ENCODE results near the gene TAF4B. TPM values are rescaled to one million over a fixed set of nuclear protein-coding genes. Genes with fewer than 3 reads are reported as not detected.
"Not testable (repeated sequence)": the region's sequence is repeated elsewhere in the genome, so short reads cannot be mapped to it uniquely, and the experiment has no call there.

The TAF4B gene
- total RNA-seq, 1 donor from 2014 or later: 3.3 TPM

DNA sequence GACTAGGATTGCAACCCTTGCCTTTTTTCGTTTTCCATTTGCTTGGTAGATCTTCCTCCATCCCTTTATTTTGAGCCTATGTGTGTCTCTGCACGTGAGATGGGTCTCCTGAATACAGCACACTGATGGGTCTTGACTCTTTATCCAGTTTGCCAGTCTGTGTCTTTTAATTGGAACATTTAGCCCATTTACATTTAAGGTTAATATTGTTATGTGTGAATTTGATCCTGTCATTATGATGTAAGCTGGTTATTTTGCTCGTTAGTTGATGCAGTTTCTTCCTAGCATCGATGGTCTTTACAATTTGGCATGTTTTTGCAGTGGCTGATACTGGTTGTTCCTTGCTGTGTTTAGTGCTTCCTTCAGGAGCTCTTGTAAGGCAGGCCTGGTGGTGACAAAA lies 16.1 kb downstream of the TAF4B start:
- not testable (repeated sequence) for H3K9me3 Mint-ChIP-seq (ENCODE audit: unreplicated experiment); DNase-seq (ENCODE audit: low spot score); H3K4me1 Mint-ChIP-seq (ENCODE audit: unreplicated experiment); H3K27ac Mint-ChIP-seq (ENCODE audit: unreplicated experiment); H3K4me3 Mint-ChIP-seq (ENCODE audit: unreplicated experiment); H3K27me3 Mint-ChIP-seq (ENCODE audit: unreplicated experiment)
- H3K36me3 Mint-ChIP-seq (ENCODE audit: low read depth, unreplicated experiment): peaks cover 15% of the 10 kb centered on the region

- not testable (repeated sequence) for DNase-seq (ENCODE audit: low spot score); H3K9me3 Mint-ChIP-seq (ENCODE audit: unreplicated experiment); H3K27me3 Mint-ChIP-seq (ENCODE audit: unreplicated experiment); H3K4me1 Mint-ChIP-seq (ENCODE audit: unreplicated experiment); H3K27ac Mint-ChIP-seq (ENCODE audit: unreplicated experiment)
- peaks cover 15% of the 10 kb centered on the region for H3K36me3 Mint-ChIP-seq (ENCODE audit: low read depth, unreplicated experiment)
- peak overlapping the region; percentile 47 for H3K4me3 Mint-ChIP-seq (ENCODE audit: unreplicated experiment)
These were observed 19.2 kb downstream of the TAF4B start for GRCh38 chr18:26245434-26245833.

DNA sequence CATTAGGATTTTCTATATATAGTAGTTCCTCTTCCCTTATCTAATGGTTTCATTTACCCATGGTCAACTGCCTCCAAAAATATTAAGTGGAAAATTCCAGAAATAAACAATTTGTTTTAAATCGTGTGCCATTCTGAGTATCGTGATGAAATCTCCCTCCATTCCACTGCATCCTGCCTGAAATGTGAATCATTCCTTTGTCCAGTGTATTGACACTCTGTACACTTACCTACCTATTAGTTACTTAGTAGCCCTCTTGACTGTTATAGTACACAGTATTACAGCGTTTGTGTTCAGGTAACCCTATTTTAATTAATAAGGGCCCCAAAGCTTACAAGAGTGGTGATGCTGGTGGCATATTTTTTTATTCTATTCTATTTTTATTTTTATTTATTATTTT lies 26.2 kb downstream of the TAF4B start:
- no peak for DNase-seq (ENCODE audit: low spot score)
- Mint-ChIP-seq H3K36me3 (ENCODE audit: low read depth, unreplicated experiment) (no peaks in the 10 kb centered on the region), H3K27ac (ENCODE audit: unreplicated experiment) (no peak overlapping the region), H3K4me3 (ENCODE audit: unreplicated experiment) (no peak overlapping the region), H3K4me1 (ENCODE audit: unreplicated experiment) (no peaks in the 10 kb centered on the region), H3K27me3 (ENCODE audit: unreplicated experiment) (no peaks in the 10 kb centered on the region), H3K9me3 (ENCODE audit: unreplicated experiment) (no peaks in the 10 kb centered on the region)
- TF ChIP-seq CTCF (IDR thresholded peaks at IDR 0.05; ENCODE audit: unreplicated experiment): no peak

- not testable (repeated sequence) for H3K4me3 Mint-ChIP-seq (ENCODE audit: unreplicated experiment); H3K9me3 Mint-ChIP-seq (ENCODE audit: unreplicated experiment); H3K27me3 Mint-ChIP-seq (ENCODE audit: unreplicated experiment); H3K36me3 Mint-ChIP-seq (ENCODE audit: low read depth, unreplicated experiment); H3K4me1 Mint-ChIP-seq (ENCODE audit: unreplicated experiment); DNase-seq (ENCODE audit: low spot score); H3K27ac Mint-ChIP-seq (ENCODE audit: unreplicated experiment)
These were observed 28.6 kb downstream of the TAF4B start for GRCh38 chr18:26254808-26255207.

GRCh38 chr18:26255695-26256622 lies 29.7 kb downstream of the TAF4B start:
- Mint-ChIP-seq H3K9me3 (ENCODE audit: unreplicated experiment) (no peaks in the 10 kb centered on the region), H3K4me1 (ENCODE audit: unreplicated experiment) (no peaks in the 10 kb centered on the region), H3K27me3 (ENCODE audit: unreplicated experiment) (peaks cover 2% of the 10 kb centered on the region), H3K4me3 (ENCODE audit: unreplicated experiment) (no peak overlapping the region), H3K36me3 (ENCODE audit: low read depth, unreplicated experiment) (no peaks in the 10 kb centered on the region), H3K27ac (ENCODE audit: unreplicated experiment) (no peak overlapping the region)
- TF ChIP-seq CTCF (IDR thresholded peaks at IDR 0.05; ENCODE audit: unreplicated experiment): no peak
- DNase-seq (ENCODE audit: low spot score): no peak

DNA sequence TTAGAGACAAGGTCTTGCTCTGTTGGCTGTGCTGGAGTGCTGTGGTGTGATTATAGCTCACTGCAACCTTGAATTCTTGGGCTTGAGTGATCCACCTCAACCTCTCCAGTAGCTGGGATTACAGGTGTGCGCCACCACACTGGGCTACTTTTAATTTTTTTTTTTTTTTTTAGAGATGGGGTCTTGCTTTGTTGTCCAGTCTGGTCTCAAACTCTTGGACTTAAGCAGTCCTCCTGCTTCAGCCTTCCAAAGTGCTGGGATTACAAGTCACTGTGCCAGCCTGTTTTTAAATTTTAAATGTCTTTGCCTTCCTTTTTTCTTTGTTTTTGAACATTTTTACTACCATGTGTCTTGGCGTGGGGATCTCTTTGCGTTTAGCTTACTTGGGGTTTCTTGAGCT lies 32.5 kb downstream of the TAF4B start:
- no peaks in the 10 kb centered on the region for H3K9me3 Mint-ChIP-seq (ENCODE audit: unreplicated experiment)
- H3K4me1 Mint-ChIP-seq (ENCODE audit: unreplicated experiment): no peaks in the 10 kb centered on the region
- H3K27me3 Mint-ChIP-seq (ENCODE audit: unreplicated experiment): peaks cover 2% of the 10 kb centered on the region
- no peak for DNase-seq (ENCODE audit: low spot score)
- TF ChIP-seq CTCF (IDR thresholded peaks at IDR 0.05; ENCODE audit: unreplicated experiment): no peak
- no peak overlapping the region for H3K27ac Mint-ChIP-seq (ENCODE audit: unreplicated experiment)
- H3K36me3 Mint-ChIP-seq (ENCODE audit: low read depth, unreplicated experiment): no peaks in the 10 kb centered on the region
- H3K4me3 Mint-ChIP-seq (ENCODE audit: unreplicated experiment): no peak overlapping the region

DNA sequence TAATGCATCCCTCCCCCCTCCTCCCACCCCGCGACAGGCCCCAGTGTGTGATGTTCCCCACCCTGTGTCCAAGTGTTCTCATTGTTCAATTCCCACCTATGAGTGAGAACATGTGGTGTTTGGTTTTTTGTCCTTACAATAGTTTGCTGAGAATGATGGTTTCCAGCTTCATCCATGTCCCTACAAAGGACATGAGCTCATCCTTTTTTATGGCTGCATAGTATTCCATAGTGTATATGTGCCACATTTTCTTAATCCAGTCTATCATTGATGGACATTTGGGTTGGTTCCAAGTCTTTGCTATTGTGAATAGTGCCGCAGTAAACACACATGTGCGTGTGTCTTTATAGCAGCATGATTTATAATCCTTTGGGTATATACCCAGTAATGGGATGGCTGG lies 33.2 kb downstream of the TAF4B start:
- H3K9me3 Mint-ChIP-seq (ENCODE audit: unreplicated experiment); H3K36me3 Mint-ChIP-seq (ENCODE audit: low read depth, unreplicated experiment); DNase-seq (ENCODE audit: low spot score); H3K4me3 Mint-ChIP-seq (ENCODE audit: unreplicated experiment); H3K27ac Mint-ChIP-seq (ENCODE audit: unreplicated experiment); H3K27me3 Mint-ChIP-seq (ENCODE audit: unreplicated experiment); H3K4me1 Mint-ChIP-seq (ENCODE audit: unreplicated experiment): not testable (repeated sequence)

Measured in endothelial cell (in vitro differentiated cells).